Measurements from ENCODE around the gene WNT7B.

The WNT7B gene

GRCh38 chr22:45977003-45977411, at the start of gene WNT7B:
Gene WNT7B (minus strand): TSS chr22:45977162. CDS start chr22:45976754, 408 bp downstream.
- no peak for DNase-seq

GRCh38 chr22:46025973-46026898, 49.3 kb upstream of the WNT7B start:
- DNase-seq: no peak

GRCh38 chr22:46025225-46025972, 48.4 kb upstream of the WNT7B start:
- DNase-seq: no peak

GRCh38 chr22:46024136-46024840, 47.3 kb upstream of the WNT7B start:
- DNase-seq: no peak

- DNase-seq: no peak
Measured at GRCh38 chr22:46023558-46023981, 46.6 kb upstream of the WNT7B start.

GRCh38 chr22:46022881-46023512, 46.0 kb upstream of the WNT7B start:
- no peak for DNase-seq

GRCh38 chr22:46021577-46021976, 44.6 kb upstream of the WNT7B start:
- no peak for DNase-seq

- no peak for DNase-seq
Measured at GRCh38 chr22:46019351-46019750, 42.4 kb upstream of the WNT7B start.

GRCh38 chr22:46018859-46019258, 41.9 kb upstream of the WNT7B start:
- DNase-seq: no peak

GRCh38 chr22:46017166-46017565, 40.2 kb upstream of the WNT7B start:
- DNase-seq: no peak

GRCh38 chr22:46013460-46014416, 36.8 kb upstream of the WNT7B start:
- DNase-seq: peak; percentile 92

- DNase-seq: no peak
Measured at GRCh38 chr22:46012881-46013281, 35.9 kb upstream of the WNT7B start.

- no peak for DNase-seq
Measured at GRCh38 chr22:46012182-46012880, 35.4 kb upstream of the WNT7B start.

- no peak for DNase-seq
Measured at GRCh38 chr22:46011627-46012181, 34.7 kb upstream of the WNT7B start.

GRCh38 chr22:46010951-46011626, 34.1 kb upstream of the WNT7B start:
- no peak for DNase-seq

- DNase-seq: no peak
Measured at GRCh38 chr22:46010207-46010867, 33.4 kb upstream of the WNT7B start.

- DNase-seq: no peak
Measured at GRCh38 chr22:46009730-46010129, 32.8 kb upstream of the WNT7B start.

GRCh38 chr22:46008836-46009596, 32.1 kb upstream of the WNT7B start:
- no peak for DNase-seq

- DNase-seq: no peak
Measured at GRCh38 chr22:46008291-46008690, 31.3 kb upstream of the WNT7B start.

Data from activated CD4-positive, alpha-beta T cell treated with anti-CD3 and anti-CD28 coated beads, Interleukin-2, Interleukin-6, amounts not matched to agents 100 ng/mL and 50 ng/mL, durations not matched to agents 16 hours and 8 hours (primary cell).